K562 (cell line): ENCODE results near the gene CLIP2. TPM values are rescaled to one million over a fixed set of nuclear protein-coding genes. Genes with fewer than 3 reads are reported as not detected.

Experiments used
- CC2D1A ChIP-seq: fragments of 450-650 bp; IDR thresholded peaks from 2 replicates; pipeline ENCODE4 v1.6.1; 2017; ENCODE audit warnings: mild to moderate bottlenecking
- DACH1 ChIP-seq: fragments of 450-650 bp; IDR thresholded peaks from 2 replicates; pipeline ENCODE4 v1.6.1; 2018; ENCODE audit not compliant: partially characterized antibody
- ELF1 ChIP-seq: fragments of 200-800 bp; sonication (Bioruptor generic); IDR thresholded peaks from 2 replicates; pipeline ENCODE4 v1.6.1; 2016; ENCODE audit warnings: missing genetic modification characterization, missing compliant biosample characterization
- ETS2 ChIP-seq: IDR thresholded peaks from 2 replicates; pipeline ENCODE4 v1.6.1; 2016; ENCODE audit warnings: borderline replicate concordance, missing genetic modification characterization, mild to moderate bottlenecking, moderate library complexity, missing compliant biosample characterization; ENCODE audit not compliant: poor library complexity, severe bottlenecking
- LCOR ChIP-seq: sonication (generic); formaldehyde crosslinking; IDR thresholded peaks from 2 replicates; pipeline ENCODE4 v1.8.0; 2022; ENCODE audit warnings: mild to moderate bottlenecking, missing genetic modification reagents
- MTA3 ChIP-seq: fragments of 450-650 bp; formaldehyde crosslinking; IDR thresholded peaks from 2 replicates; pipeline ENCODE4 v1.6.1; 2017; ENCODE audit warnings: mild to moderate bottlenecking, borderline replicate concordance
- NELFE ChIP-seq: IDR thresholded peaks from 2 replicates; pipeline ENCODE4 v1.6.1; 2011; ENCODE audit warnings: mild to moderate bottlenecking; ENCODE audit not compliant: insufficient read depth, insufficient read length
- NFRKB ChIP-seq: fragments of 450-650 bp; IDR thresholded peaks from 2 replicates; pipeline ENCODE4 v1.6.1; 2016; ENCODE audit warnings: low read depth
- PCBP2 ChIP-seq: fragments of 200-400 bp; formaldehyde crosslinking; IDR thresholded peaks from 2 replicates; pipeline ENCODE4 v1.6.1; 2018; ENCODE audit warnings: low read length, low read depth, mild to moderate bottlenecking, moderate library complexity; ENCODE audit not compliant: poor library complexity, severe bottlenecking
- PURB ChIP-seq: sonication (generic); formaldehyde crosslinking; IDR thresholded peaks from 2 replicates; pipeline ENCODE4 v1.9.0; 2021; ENCODE audit warnings: low read depth, mild to moderate bottlenecking, missing genetic modification reagents
- RBM14 ChIP-seq: fragments of 200-400 bp; formaldehyde crosslinking; IDR thresholded peaks from 2 replicates; pipeline ENCODE4 v1.6.1; 2018; ENCODE audit warnings: low read depth, mild to moderate bottlenecking, low read length, moderate library complexity, borderline replicate concordance; ENCODE audit not compliant: insufficient read depth
- RFX5 ChIP-seq: IDR thresholded peaks from 2 replicates; pipeline ENCODE4 v1.6.1; 2011; ENCODE audit warnings: low read depth, mild to moderate bottlenecking, improper control_type of control experiment, low read length
- SMARCA5 ChIP-seq: fragments of 450-650 bp; IDR thresholded peaks from 2 replicates; pipeline ENCODE4 v1.6.1; 2016
- SUPT5H ChIP-seq: fragments of 450-650 bp; IDR thresholded peaks from 2 replicates; pipeline ENCODE4 v1.6.1; 2016
- TARDBP ChIP-seq: fragments of 450-650 bp; IDR thresholded peaks from 2 replicates; pipeline ENCODE4 v1.6.1; 2016
- TOE1 ChIP-seq, 2 experiments: fragments of 450-650 bp in 1 of 2; sonication (generic) in 1 of 2; formaldehyde crosslinking in 1 of 2; IDR thresholded peaks; 2 replicates each; pipeline versions ENCODE4 v1.7.1 to v1.8.0; 2016 to 2022; ENCODE audit warnings: borderline replicate concordance in 2 of 2, mild to moderate bottlenecking in 2 of 2, antibody characterized with exemption in 1 of 2, inconsistent platforms in 1 of 2, low read depth in 1 of 2, missing genetic modification reagents in 1 of 2, moderate library complexity in 1 of 2
- ZKSCAN3 ChIP-seq: fragments of 250-450 bp; sonication (Bioruptor Pico); IDR thresholded peaks from 2 replicates; pipeline ENCODE4 v1.4.0; 2020
- ZNF444 ChIP-seq: fragments of 250-450 bp; sonication (Bioruptor Pico); IDR thresholded peaks from 2 replicates; pipeline ENCODE4 v1.4.0; 2020; ENCODE audit warnings: mild to moderate bottlenecking, moderate library complexity
- polyA plus RNA-seq, 8 experiments: library from polyadenylated mRNA; depleted of rRNA in 4 of 8; stranded (reverse) in 5 of 8; unstranded in 3 of 8; fragments of >200 nt; fragmentation: Nextera tagmentation in 2 of 8; fragmentation: Illumina TruSeq in 1 of 8; extraction: Ambion mirVana in 2 of 8; extraction: Trizol in 1 of 8; gene quantifications; 2 replicates each; pipeline versions ENCODE4 v1.2.1 to v1.2.3, GENCODE V29; 2011 to 2014; ENCODE audit warnings: inconsistent platforms in 1 of 8, missing spikeins in 1 of 8
- total RNA-seq, 7 experiments: library from RNA; depleted of rRNA in 6 of 7; stranded (reverse); fragments of >200 nt in 6 of 7; fragmentation: Illumina TruSeq in 2 of 7; extraction: Trizol in 2 of 7; gene quantifications; 2 replicates each; pipeline versions ENCODE4 v1.2.1 to v1.2.3, GENCODE V29; 2011 to 2021; ENCODE audit warnings: low replicate concordance in 1 of 7
- TF ChIP-seq, protein P1 (sequence below): fragments of 450-650 bp; IDR thresholded peaks from 2 replicates; pipeline ENCODE4 v1.6.1; 2017; ENCODE audit warnings: antibody characterized with exemption, mild to moderate bottlenecking
- TF ChIP-seq, protein P2 (sequence below): fragments of 450-650 bp; IDR thresholded peaks from 2 replicates; pipeline ENCODE4 v1.7.1; 2018; ENCODE audit warnings: mild to moderate bottlenecking, low read depth; ENCODE audit not compliant: partially characterized antibody
- TF ChIP-seq, protein P3 (sequence below): fragments of 450-650 bp; formaldehyde crosslinking; IDR thresholded peaks from 2 replicates; pipeline ENCODE4 v1.4.0; 2020; ENCODE audit warnings: mild to moderate bottlenecking, moderate library complexity

CLIP2 gene
- total and polyA plus RNA-seq, 9 of the 15 experiments (the other 6 are each of a cell fraction or from before 2014, with no cell fraction given): 0.07 to 5.4 (median 2.1) TPM

DNA sequence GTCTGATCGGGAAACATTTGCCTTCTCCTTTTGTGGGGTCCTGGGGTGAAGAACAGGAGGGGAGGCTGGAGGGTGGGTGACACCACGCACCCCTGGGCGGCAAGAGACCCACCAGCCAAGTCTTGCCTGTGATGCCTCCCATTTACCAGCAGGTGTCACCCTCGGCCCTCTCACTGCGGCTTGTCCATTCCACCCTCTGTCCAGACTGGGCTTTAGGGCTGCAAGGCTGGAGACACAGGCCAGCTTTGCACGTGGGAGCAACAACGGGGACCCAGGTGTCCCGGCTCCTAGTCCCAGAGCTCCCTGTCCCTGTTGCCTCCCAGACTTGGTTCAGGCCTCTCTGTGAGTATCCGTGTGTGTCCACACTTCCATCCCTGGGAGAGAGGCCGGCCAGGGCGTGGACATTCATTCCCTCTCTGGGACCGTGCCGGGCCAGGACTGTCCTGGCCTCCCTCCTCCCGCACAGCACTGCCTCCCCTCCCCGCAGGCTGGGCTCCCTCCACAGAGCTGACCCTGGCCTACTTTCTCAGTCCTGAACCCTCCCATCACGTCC is 128.3 kb downstream of the CLIP2 start (continued):
- TF ChIP-seq, protein P1, sequence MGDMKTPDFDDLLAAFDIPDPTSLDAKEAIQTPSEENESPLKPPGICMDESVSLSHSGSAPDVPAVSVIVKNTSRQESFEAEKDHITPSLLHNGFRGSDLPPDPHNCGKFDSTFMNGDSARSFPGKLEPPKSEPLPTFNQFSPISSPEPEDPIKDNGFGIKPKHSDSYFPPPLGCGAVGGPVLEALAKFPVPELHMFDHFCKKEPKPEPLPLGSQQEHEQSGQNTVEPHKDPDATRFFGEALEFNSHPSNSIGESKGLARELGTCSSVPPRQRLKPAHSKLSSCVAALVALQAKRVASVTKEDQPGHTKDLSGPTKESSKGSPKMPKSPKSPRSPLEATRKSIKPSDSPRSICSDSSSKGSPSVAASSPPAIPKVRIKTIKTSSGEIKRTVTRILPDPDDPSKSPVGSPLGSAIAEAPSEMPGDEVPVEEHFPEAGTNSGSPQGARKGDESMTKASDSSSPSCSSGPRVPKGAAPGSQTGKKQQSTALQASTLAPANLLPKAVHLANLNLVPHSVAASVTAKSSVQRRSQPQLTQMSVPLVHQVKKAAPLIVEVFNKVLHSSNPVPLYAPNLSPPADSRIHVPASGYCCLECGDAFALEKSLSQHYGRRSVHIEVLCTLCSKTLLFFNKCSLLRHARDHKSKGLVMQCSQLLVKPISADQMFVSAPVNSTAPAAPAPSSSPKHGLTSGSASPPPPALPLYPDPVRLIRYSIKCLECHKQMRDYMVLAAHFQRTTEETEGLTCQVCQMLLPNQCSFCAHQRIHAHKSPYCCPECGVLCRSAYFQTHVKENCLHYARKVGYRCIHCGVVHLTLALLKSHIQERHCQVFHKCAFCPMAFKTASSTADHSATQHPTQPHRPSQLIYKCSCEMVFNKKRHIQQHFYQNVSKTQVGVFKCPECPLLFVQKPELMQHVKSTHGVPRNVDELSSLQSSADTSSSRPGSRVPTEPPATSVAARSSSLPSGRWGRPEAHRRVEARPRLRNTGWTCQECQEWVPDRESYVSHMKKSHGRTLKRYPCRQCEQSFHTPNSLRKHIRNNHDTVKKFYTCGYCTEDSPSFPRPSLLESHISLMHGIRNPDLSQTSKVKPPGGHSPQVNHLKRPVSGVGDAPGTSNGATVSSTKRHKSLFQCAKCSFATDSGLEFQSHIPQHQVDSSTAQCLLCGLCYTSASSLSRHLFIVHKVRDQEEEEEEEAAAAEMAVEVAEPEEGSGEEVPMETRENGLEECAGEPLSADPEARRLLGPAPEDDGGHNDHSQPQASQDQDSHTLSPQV: no peak
- TF ChIP-seq PCBP2 (no peak), MTA3 (peak; percentile 47; the same call in 1 of the 2 replicates), DACH1 (no peak), LCOR (CRISPR knock-in tag) (0 out of 2 replicates have a peak, but pooled peaks have one; percentile 59), RFX5 (no peak), TOE1 (IDR thresholded peaks at IDR 0.05; ENCODE audit: borderline replicate concordance) (peak; percentile 17; the same call in 1 of the 2 replicates), TOE1 (CRISPR knock-in tag; IDR thresholded peaks at IDR 0.05; ENCODE audit: borderline replicate concordance, low read depth) (no peak), SUPT5H (no peak), NELFE (no peak), ZNF444 (CRISPR knock-in tag) (no peak), TARDBP (0 out of 2 replicates have a peak, but pooled peaks have one; percentile 40), PURB (CRISPR knock-in tag) (no peak), RBM14 (no peak), NFRKB (no peak), ZKSCAN3 (CRISPR knock-in tag) (no peak), SMARCA5 (0 out of 2 replicates have a peak, but pooled peaks have one; percentile 13), CC2D1A (peak; percentile 89), ETS2 (tag) (no peak), ELF1 (tag) (no peak)
- TF ChIP-seq, protein P2, sequence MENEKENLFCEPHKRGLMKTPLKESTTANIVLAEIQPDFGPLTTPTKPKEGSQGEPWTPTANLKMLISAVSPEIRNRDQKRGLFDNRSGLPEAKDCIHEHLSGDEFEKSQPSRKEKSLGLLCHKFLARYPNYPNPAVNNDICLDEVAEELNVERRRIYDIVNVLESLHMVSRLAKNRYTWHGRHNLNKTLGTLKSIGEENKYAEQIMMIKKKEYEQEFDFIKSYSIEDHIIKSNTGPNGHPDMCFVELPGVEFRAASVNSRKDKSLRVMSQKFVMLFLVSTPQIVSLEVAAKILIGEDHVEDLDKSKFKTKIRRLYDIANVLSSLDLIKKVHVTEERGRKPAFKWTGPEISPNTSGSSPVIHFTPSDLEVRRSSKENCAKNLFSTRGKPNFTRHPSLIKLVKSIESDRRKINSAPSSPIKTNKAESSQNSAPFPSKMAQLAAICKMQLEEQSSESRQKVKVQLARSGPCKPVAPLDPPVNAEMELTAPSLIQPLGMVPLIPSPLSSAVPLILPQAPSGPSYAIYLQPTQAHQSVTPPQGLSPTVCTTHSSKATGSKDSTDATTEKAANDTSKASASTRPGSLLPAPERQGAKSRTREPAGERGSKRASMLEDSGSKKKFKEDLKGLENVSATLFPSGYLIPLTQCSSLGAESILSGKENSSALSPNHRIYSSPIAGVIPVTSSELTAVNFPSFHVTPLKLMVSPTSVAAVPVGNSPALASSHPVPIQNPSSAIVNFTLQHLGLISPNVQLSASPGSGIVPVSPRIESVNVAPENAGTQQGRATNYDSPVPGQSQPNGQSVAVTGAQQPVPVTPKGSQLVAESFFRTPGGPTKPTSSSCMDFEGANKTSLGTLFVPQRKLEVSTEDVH: no peak
- TF ChIP-seq, protein P3, sequence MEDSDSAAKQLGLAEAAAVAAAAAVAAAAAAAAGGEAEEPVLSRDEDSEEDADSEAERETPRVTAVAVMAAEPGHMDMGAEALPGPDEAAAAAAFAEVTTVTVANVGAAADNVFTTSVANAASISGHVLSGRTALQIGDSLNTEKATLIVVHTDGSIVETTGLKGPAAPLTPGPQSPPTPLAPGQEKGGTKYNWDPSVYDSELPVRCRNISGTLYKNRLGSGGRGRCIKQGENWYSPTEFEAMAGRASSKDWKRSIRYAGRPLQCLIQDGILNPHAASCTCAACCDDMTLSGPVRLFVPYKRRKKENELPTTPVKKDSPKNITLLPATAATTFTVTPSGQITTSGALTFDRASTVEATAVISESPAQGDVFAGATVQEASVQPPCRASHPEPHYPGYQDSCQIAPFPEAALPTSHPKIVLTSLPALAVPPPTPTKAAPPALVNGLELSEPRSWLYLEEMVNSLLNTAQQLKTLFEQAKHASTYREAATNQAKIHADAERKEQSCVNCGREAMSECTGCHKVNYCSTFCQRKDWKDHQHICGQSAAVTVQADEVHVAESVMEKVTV (CRISPR knock-in tag): peak; percentile 96
